AG04450 (cell line): ENCODE results near the gene OSBPL10. TPM values are rescaled to one million over a fixed set of nuclear protein-coding genes. Genes with fewer than 3 reads are reported as not detected.

ENCODE experiments used
- CTCF ChIA-PET: fragments of 300-600, 350-600 bp; formaldehyde crosslinking; extraction: SDS; loops from one replicate; lab custom pipeline; 2022; ENCODE audit warnings: antibody characterized with exemption, inconsistent platforms; lab: Charles Lee
- POLR2A ChIA-PET: fragments of 350-600 bp; formaldehyde crosslinking; extraction: SDS; loops from one replicate; lab custom pipeline; 2021; ENCODE audit warnings: antibody characterized with exemption, inconsistent platforms; lab: Yijun Ruan, JAX
- DNase-seq: peaks from one replicate; pipeline ENCODE4 v3.0.0-alpha.2; 2011; ENCODE audit warnings: low read depth, low spot score
- H3K27ac ChIP-seq: one replicate; pipeline ENCODE4 v1.5.1; 2012; ENCODE audit warnings: low read depth, low read length, control low read depth
- H3K27me3 ChIP-seq: one replicate; pipeline ENCODE4 v1.6.0; 2012; ENCODE audit warnings: low read length; ENCODE audit not compliant: control insufficient read depth, insufficient read depth
- H3K4me3 ChIP-seq: 2 replicates; pipeline ENCODE4 v1.5.1; 2011; ENCODE audit warnings: mild to moderate bottlenecking, low read depth, low read length, control low read depth
- H3K9me3 ChIP-seq: 2 replicates; pipeline ENCODE4 v1.5.1; 2012; ENCODE audit warnings: low read length; ENCODE audit not compliant: control insufficient read depth, insufficient read depth
- CTCF ChIP-seq: IDR thresholded peaks from 2 replicates; pipeline ENCODE4 v1.5.1; 2011; ENCODE audit warnings: low read depth, low read length, control low read depth, inconsistent platforms
- polyA plus RNA-seq: library from polyadenylated mRNA; depleted of rRNA; stranded (reverse); fragments of >200 nt; gene quantifications from 2 replicates; pipeline ENCODE4 v1.2.3, GENCODE V29; 2011

The OSBPL10 gene
- polyA plus RNA-seq, 1 experiment = 13.2 TPM

DNA sequence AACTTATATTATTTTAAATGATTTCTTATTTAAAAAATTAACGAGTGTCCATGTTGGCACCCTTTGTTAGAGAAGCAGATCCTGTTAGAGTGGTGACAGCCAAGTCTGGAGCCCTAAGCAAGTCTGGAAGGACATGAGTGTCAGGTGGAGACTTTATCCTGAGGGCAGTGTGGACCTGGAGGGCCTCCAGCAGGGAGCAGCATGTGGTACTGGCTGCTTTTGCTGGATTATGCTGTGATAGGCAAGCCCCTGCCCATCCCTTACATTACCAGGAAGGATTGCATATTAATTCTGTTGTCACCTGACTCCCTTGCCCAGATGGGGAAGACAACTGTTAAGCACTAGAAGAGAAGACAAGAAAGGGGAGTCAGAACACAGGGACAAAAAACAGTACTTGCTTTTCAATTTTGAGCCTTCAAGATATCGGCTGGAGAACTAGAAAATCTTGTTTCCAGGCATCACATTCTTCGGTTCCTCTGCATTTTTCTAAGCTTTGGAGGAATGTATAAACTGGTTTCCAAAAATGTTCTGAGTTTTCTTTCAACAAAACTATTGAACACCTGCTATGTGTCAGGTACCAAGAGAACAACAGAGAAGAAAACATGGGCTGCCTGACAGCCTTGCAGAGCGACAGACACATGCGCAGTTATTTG is 23.2 kb upstream of the OSBPL10 start:
- CTCF ChIA-PET = interaction anchor here (0.6 kb wide), 1 partner anchor 15 kb away, joined by 3 read pairs; no protein-coding TSS in a partner anchor
- no peak overlapping the region for H3K4me3 ChIP-seq
- POLR2A ChIA-PET = no interaction called here
- DNase-seq = no peak
- H3K27me3 ChIP-seq = peaks cover 8% of the 10 kb centered on the region
- no peak overlapping the region for H3K27ac ChIP-seq
- H3K9me3 ChIP-seq = no peaks in the 10 kb centered on the region
- no peak for TF ChIP-seq CTCF

DNA sequence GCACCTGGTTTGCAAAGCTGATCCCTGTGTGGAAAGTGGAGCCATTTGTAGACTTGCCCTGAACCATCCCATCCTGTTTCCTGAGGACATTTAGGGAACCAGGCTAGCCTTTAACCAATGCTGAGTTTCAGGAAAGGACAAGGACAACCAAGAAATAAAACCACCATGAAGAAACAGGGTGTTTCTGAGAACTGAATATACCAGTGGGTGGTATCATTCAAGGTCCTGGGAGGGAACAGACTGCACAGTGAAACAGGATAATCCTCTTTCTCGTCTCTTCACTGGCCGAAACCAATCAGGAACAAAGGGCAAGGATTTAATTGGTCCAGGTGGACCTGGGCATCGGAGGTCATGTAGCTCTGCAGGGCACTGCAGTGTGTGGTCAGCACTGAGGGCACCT is 22.3 kb upstream of the OSBPL10 start:
- CTCF ChIA-PET = interaction anchor here (0.6 kb wide), 1 partner anchor 16 kb away, joined by 3 read pairs; no protein-coding TSS in a partner anchor

DNA sequence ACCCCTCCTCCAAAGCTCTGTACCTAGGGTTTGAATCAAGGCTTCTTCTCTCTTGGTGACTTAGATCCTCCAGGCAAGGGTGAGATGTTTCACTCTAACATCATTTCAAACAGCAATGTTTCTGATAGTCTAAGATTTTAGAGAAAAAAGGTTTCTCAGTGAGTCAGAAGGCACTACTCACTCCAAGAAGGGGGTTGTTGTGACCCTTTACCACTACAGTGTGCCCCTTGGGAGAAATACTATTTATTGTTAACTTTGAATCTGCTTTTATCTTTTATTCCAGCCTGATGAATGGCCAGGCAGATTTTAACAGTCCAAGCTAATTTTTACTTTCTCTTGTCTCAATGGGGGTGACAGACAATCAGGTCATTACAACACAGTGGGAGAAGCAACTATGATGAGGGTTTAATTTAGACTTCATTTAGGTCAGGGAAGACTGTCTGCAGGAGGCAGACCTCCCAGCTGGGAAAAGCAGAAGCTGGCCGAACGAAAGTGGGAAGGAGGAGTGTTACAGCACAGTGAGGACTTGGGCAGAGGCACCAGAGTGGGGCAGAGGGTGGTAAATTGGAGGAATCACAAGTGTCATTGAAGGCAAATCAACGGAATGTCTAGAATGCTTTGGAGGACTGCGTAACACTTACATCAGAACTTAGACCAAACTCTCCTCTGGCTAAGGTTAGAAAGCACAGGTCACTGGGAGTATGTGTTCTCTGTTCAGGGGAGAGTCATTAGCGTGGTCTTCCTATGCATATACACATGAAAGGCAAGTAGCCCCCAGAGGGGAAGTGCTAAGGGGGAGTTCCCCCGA is 21.7 kb upstream of the OSBPL10 start:
- H3K9me3 ChIP-seq = no peaks in the 10 kb centered on the region
- POLR2A ChIA-PET = no interaction called here
- no peak overlapping the region for H3K4me3 ChIP-seq
- H3K27ac ChIP-seq = no peak overlapping the region
- no peak for DNase-seq
- CTCF ChIA-PET = no interaction called here
- TF ChIP-seq CTCF = no peak
- peaks cover 8% of the 10 kb centered on the region for H3K27me3 ChIP-seq

More for the DNA sequence above, 22.3 kb upstream of the OSBPL10 start:
- no peak for TF ChIP-seq CTCF
- Histone ChIP-seq H3K9me3 (no peaks in the 10 kb centered on the region), H3K27ac (no peak overlapping the region), H3K27me3 (peaks cover 8% of the 10 kb centered on the region), H3K4me3 (no peak overlapping the region)
- POLR2A ChIA-PET = no interaction called here
- no peak for DNase-seq

DNA sequence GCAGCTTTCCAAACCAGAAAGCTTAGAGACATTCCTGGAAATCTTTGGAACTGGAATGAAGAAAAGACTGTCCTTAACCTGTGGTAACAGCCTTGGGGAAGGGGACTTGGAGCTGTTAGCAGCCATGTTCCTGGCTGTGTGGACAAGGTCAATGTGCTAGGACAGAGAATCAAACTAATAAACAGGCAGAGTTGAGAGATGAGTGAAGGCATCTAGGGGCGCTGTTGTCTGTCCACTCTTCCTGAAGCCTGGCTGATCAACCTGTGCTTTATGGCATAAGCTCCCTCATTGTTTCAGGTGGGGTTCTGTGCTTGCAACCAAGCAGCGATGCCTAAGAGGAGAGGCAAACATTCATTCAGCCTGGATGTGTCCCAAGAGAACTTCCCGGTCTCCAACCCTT is 19.8 kb upstream of the OSBPL10 start:
- Histone ChIP-seq H3K9me3 (no peaks in the 10 kb centered on the region), H3K27me3 (peaks cover 8% of the 10 kb centered on the region), H3K27ac (no peak overlapping the region), H3K4me3 (no peak overlapping the region)
- POLR2A ChIA-PET = no interaction called here
- no peak for DNase-seq
- CTCF ChIA-PET = interaction anchor here (1.4 kb wide), 1 partner anchor 18 kb away, joined by 3 read pairs; no protein-coding TSS in a partner anchor
- TF ChIP-seq CTCF = no peak
